HG03135 (cell line): Measurements from ENCODE around the gene FAM135A.
"Not testable (repeated sequence)": the region's sequence is repeated elsewhere in the genome, so short reads cannot be mapped to it uniquely, and the experiment has no call there.

Source experiments
- ATAC-seq: cut with Tn5 transposase; IDR thresholded peaks from one replicate; pipeline ENCODE4 v1.9.1; 2021; ENCODE audit warnings: mild to moderate bottlenecking, moderate library complexity; ENCODE audit not compliant: unreplicated experiment

The FAM135A gene

DNA sequence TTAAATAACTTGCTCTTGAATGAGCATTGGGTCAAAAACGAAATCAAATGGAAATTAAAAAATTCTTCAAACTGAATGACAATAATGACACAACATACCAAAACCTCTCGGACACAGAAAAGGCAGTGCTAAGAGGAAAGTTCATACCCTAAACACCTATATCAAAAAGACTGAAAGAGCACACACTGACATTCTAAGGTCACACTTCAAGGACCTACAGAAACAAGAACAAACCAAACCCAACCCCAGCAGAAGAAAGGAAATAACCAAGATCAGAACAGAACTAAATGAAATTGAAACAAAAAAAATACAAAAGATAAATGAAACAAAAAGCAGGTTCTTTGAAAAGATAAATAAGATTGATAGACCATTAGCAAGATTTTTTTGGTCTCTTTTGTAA, 194.1 kb downstream of the FAM135A start:
- ATAC-seq: not testable (repeated sequence)

DNA sequence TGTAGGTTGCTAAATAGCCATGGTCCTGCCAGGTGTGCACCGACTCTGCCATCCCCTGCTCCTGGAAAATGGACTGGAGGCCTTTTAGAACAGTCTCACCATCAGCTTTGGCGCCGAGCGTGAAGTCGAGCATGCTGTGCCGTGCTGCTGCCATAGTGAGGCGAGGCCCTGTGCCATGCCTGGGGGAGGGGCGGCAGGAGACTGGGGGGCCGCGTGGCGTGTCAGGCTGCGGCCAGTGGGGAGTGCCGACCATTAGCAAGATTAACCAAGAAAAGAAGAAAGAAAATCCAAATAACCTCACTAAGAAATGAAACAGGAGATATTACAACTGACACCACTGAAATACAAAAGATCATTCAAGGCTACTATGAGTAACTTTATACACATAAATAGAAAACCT, 195.9 kb downstream of the FAM135A start:
- ATAC-seq: not testable (repeated sequence)
